ENCODE results near the gene AMN.

DNA sequence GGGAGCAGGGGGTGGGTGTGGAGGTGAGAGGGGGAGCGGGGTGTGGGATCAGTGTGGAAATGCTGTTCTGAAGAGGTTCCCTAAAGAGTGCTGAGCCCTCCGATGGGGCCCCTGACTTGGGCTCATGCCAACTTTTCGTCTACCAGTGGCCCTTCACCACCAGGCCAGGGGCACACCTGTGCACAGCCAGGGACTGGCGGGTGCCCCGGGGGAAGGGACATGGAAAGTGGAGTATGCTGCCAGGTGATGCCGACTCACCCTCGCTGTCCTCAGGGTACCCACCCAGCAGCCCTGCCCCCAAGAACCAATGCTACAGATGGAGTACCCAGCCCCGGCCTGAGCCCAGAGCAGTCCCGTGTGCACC is 26.2 kb downstream of the AMN start:
- TF ChIP-seq POLR2A (IDR thresholded peaks at IDR 0.05; ENCODE audit: low read length) (no peak), GATA1 (IDR thresholded peaks at IDR 0.05; ENCODE audit: low read depth, low read length) (no peak)

Measured in erythroblast (primary cell).